ENCODE measurements around the gene NKX2-4. TPM values are rescaled to one million over a fixed set of nuclear protein-coding genes. Genes with fewer than 3 reads are reported as not detected.

NKX2-4 gene
- polyA plus RNA-seq, 3 donors = not detected

GRCh38 chr20:21358737-21359136 is 38.6 kb downstream of the NKX2-4 start:
- Histone ChIP-seq H3K9ac (ENCODE audit: insufficient read depth, low read length, poor library complexity, severe bottlenecking) (no peak overlapping the region), H3K27me3 (ENCODE audit: control insufficient read depth in 2 of 2, insufficient read depth in 2 of 2, low read length in 2 of 2) (no peaks in the 10 kb centered on the region), H3K27ac (ENCODE audit: low read depth in 1 of 2, low read length in 2 of 2) (no peak overlapping the region), H3K4me1 (ENCODE audit: control insufficient read depth in 1 of 2, insufficient read depth in 2 of 2, low read length in 2 of 2) (peaks cover 9 to 19% of the 10 kb centered on the region in 2 donors), H3K9me3 (replicated peaks in 1 of 2; ENCODE audit: control insufficient read depth in 1 of 2, insufficient read depth in 1 of 2, low read length in 2 of 2) (no peaks in the 10 kb centered on the region), H3K4me2 (replicated peaks; ENCODE audit: extremely low read depth, low read length, poor library complexity, severe bottlenecking) (no peak overlapping the region), H3K36me3 (replicated peaks in 1 of 2; ENCODE audit: control insufficient read depth in 1 of 2, insufficient read depth in 2 of 2, low read length in 2 of 2) (peaks cover 81 to 91% of the 10 kb centered on the region in 2 donors), H3K79me2 (ENCODE audit: insufficient read depth, low read length) (no peaks in the 10 kb centered on the region), H3K4me3 (replicated peaks in 1 of 3; ENCODE audit: low read depth in 2 of 3, low read length in 3 of 3) (no peak overlapping the region), H4K20me1 (ENCODE audit: insufficient read depth, low read length) (peaks cover 44% of the 10 kb centered on the region), H2AFZ (ENCODE audit: insufficient read depth, low read depth, low read length, poor library complexity, severe bottlenecking) (no peak overlapping the region)
- intact Hi-C loops (cut with micrococcal nuclease) = no loop called here
- no CpG with 5 or more reads among the region's 5 CpGs for WGBS (ENCODE audit: insufficient coverage)
- Mint-ChIP-seq H3K27ac (no peak overlapping the region), H3K4me3 (no peak overlapping the region), H3K9me3 (no peaks in the 10 kb centered on the region), H3K36me3 (peaks cover 67 to 82% of the 10 kb centered on the region in 2 donors), H3K4me1 (peaks cover 22% of the 10 kb centered on the region), H3K27me3 (ENCODE audit: low read depth in 3 of 3) (peaks cover 0 to 2% (median 0%) of the 10 kb centered on the region in 3 donors)
- no peak for DNase-seq
- TF ChIP-seq CTCF (IDR thresholded peaks at IDR 0.05) = no peak

- Histone ChIP-seq H3K4me1 (ENCODE audit: control insufficient read depth in 1 of 2, insufficient read depth in 2 of 2, low read length in 2 of 2) (peaks cover 9 to 19% of the 10 kb centered on the region in 2 donors), H3K4me2 (replicated peaks; ENCODE audit: extremely low read depth, low read length, poor library complexity, severe bottlenecking) (no peak overlapping the region), H3K79me2 (ENCODE audit: insufficient read depth, low read length) (no peaks in the 10 kb centered on the region), H4K20me1 (ENCODE audit: insufficient read depth, low read length) (peaks cover 45% of the 10 kb centered on the region), H3K27me3 (ENCODE audit: control insufficient read depth in 2 of 2, insufficient read depth in 2 of 2, low read length in 2 of 2) (no peaks in the 10 kb centered on the region), H3K36me3 (replicated peaks in 1 of 2; ENCODE audit: control insufficient read depth in 1 of 2, insufficient read depth in 2 of 2, low read length in 2 of 2) (peaks cover 77 to 89% of the 10 kb centered on the region in 2 donors), H3K4me3 (replicated peaks in 1 of 3; ENCODE audit: low read depth in 2 of 3, low read length in 3 of 3) (no peak overlapping the region), H3K9me3 (replicated peaks in 1 of 2; ENCODE audit: control insufficient read depth in 1 of 2, insufficient read depth in 1 of 2, low read length in 2 of 2) (no peaks in the 10 kb centered on the region), H3K9ac (ENCODE audit: insufficient read depth, low read length, poor library complexity, severe bottlenecking) (no peak overlapping the region), H3K27ac (ENCODE audit: low read depth in 1 of 2, low read length in 2 of 2) (no peak overlapping the region), H2AFZ (ENCODE audit: insufficient read depth, low read depth, low read length, poor library complexity, severe bottlenecking) (no peak overlapping the region)
- Mint-ChIP-seq H3K9me3 (no peaks in the 10 kb centered on the region), H3K27ac (no peak overlapping the region), H3K36me3 (peaks cover 58 to 78% of the 10 kb centered on the region in 2 donors), H3K4me3 (no peak overlapping the region), H3K4me1 (peaks cover 22% of the 10 kb centered on the region), H3K27me3 (ENCODE audit: low read depth in 3 of 3) (peaks cover 0 to 2% (median 0%) of the 10 kb centered on the region in 3 donors)
- no peak for DNase-seq
- intact Hi-C loops (cut with micrococcal nuclease) = no loop called here
- WGBS (ENCODE audit: insufficient coverage) = no CpG with 5 or more reads among the region's 1 CpG
- no peak for TF ChIP-seq CTCF (IDR thresholded peaks at IDR 0.05)
These were observed 39.5 kb downstream of the NKX2-4 start for GRCh38 chr20:21357844-21358243.

Measured in CD14-positive monocyte (primary cell).